Mucosa of descending colon (tissue), 3 donors: ENCODE measurements around the gene SLC25A5. TPM values are rescaled to one million over a fixed set of nuclear protein-coding genes. Genes with fewer than 3 reads are reported as not detected.
A peak's percentile ranks its signal among the peaks of the same experiment; 100 is the strongest.

Experiments used
- ATAC-seq: fragments of 200-7000 bp; cut with Tn5 transposase; one replicate; pipeline ENCODE4 v1.9.1; 2020; ENCODE audit warnings: mild to moderate bottlenecking, moderate library complexity
- DNase-seq, 3 donors: peaks; one replicate each; pipeline ENCODE4 v3.0.0-alpha.2; 2020
- H3K36me3 ChIP-seq: fragments of 200-600 bp; one replicate; pipeline ENCODE4 v1.8.0; 2021; ENCODE audit warnings: low read depth, mild to moderate bottlenecking
- H3K4me1 ChIP-seq: fragments of 200-600 bp; one replicate; pipeline ENCODE4 v1.8.0; 2021; ENCODE audit warnings: low read depth, mild to moderate bottlenecking
- H3K4me3 ChIP-seq: fragments of 200-600 bp; one replicate; pipeline ENCODE4 v1.8.0; 2021; ENCODE audit warnings: mild to moderate bottlenecking
- H3K9me3 ChIP-seq: fragments of 200-600 bp; one replicate; pipeline ENCODE4 v1.8.0; 2021; ENCODE audit warnings: mild to moderate bottlenecking
- intact Hi-C, 2 donors: fragments of 100-400 bp; cut with DNase I in 1 of 2; cut with micrococcal nuclease in 1 of 2; formaldehyde crosslinking; loops; one replicate each; pipeline versions ENCODE4 v1.11.0 to v1.11.1; 2022; cut with DNase I, micrococcal nuclease
- total RNA-seq, 3 donors: library from RNA; stranded (reverse); fragmentation: NEBNext Ultra II Directional in 2 of 3; extraction: Animal tissue kit (Norgen Biotek cat#: 25700) in 2 of 3; gene quantifications; one replicate each; pipeline versions ENCODE4 v1.2.1 to v1.2.4, GENCODE V29; 2021 to 2023
- TF ChIP-seq, protein P1 (sequence below): fragments of 200-600 bp; IDR thresholded peaks from one replicate; pipeline ENCODE4 v1.8.0; 2022; ENCODE audit warnings: antibody characterized with exemption, mild to moderate bottlenecking
- donor health status: DM: no; HTN: no; CAD: no; lungs with moderate emphysema.
- donor health status: DM: no; HTN: no; CAD: no.
- donor health status: DM: no; HTN: yes; CAD: no.

Gene SLC25A5
- total RNA-seq, 3 donors from 2014 or later: 599 to 1,194 (median 1,087) TPM

DNA sequence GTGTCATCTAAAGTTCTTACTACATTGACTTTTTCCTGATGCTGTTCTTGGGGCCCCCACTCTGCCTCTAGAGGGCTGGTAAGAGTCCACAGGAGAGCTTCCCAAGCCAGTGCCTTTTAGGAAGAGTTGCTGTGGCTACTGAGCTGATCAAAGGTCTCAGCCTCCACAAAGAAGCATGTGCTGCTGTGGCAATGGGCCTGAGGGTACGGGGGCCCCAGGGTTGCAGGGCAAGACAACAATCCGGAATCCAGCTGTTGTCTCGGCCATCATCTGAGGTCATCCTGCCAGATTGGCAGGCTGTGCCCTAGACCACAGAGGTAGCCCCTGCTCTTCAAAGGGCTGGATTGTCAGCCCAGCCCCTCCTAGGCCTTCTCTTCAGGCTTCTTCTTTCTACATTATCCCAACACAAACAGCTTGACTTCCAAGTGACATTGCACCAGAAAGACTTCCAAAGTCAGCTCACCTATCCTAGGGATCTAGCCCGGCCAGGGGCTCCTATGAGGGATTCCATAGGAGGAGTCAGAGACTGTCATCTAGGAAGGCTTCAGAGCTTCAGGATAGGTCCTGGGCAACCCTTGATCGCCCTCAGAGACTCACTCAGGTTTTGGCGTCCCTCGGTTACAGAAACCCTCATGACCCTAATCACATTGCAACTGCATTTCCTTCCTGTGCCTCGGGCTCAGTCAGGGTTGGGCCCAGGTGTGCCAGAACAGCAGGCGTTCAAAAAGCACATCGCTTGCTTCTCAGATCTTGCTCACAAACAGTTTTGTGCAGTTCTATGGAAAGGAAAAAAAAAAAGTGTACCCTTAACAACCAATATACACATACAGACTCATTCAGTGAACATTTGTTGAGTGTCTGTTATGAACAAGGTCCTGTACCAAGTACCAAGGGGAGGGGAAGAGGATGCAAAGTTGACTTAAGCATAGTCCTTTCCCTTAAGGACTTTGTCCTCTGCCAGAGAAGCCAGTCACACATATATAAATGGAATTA, 27.8 kb downstream of the SLC25A5 start:
- H3K4me3 ChIP-seq: no peak overlapping the region
- H3K9me3 ChIP-seq: no peaks in the 10 kb centered on the region
- H3K4me1 ChIP-seq: peaks cover 3% of the 10 kb centered on the region
- TF ChIP-seq, protein P1, sequence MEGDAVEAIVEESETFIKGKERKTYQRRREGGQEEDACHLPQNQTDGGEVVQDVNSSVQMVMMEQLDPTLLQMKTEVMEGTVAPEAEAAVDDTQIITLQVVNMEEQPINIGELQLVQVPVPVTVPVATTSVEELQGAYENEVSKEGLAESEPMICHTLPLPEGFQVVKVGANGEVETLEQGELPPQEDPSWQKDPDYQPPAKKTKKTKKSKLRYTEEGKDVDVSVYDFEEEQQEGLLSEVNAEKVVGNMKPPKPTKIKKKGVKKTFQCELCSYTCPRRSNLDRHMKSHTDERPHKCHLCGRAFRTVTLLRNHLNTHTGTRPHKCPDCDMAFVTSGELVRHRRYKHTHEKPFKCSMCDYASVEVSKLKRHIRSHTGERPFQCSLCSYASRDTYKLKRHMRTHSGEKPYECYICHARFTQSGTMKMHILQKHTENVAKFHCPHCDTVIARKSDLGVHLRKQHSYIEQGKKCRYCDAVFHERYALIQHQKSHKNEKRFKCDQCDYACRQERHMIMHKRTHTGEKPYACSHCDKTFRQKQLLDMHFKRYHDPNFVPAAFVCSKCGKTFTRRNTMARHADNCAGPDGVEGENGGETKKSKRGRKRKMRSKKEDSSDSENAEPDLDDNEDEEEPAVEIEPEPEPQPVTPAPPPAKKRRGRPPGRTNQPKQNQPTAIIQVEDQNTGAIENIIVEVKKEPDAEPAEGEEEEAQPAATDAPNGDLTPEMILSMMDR: no peak
- intact Hi-C loops: no loop called here
- ATAC-seq (peak; percentile 64), DNase-seq (no peak)
- no peaks in the 10 kb centered on the region for H3K36me3 ChIP-seq

DNA sequence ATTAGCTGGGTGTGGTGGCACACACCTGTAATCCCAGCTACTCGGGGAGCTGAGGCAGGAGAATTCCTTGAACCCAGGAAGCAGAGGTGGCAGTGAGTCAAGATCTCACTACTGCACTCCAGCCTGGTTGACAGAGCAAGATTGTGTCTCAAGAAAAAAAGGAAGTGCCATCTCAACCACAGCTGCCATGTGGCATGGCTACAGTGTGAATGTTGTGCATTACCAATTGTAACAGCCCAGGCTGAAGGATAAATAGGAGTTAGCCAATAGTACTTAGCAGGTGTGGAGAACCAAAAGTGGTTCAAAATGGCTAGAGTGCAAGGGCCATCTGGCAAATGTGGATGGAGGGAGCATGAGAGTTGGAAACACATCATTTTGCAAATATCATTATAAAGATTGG, 28.9 kb downstream of the SLC25A5 start:
- no peaks in the 10 kb centered on the region for H3K36me3 ChIP-seq
- H3K4me3 ChIP-seq: no peak overlapping the region
- H3K9me3 ChIP-seq: no peaks in the 10 kb centered on the region
- no peak for DNase-seq
- no peak for ATAC-seq
- TF ChIP-seq, protein P1: no peak
- intact Hi-C loops: no loop called here
- peaks cover 3% of the 10 kb centered on the region for H3K4me1 ChIP-seq

DNA sequence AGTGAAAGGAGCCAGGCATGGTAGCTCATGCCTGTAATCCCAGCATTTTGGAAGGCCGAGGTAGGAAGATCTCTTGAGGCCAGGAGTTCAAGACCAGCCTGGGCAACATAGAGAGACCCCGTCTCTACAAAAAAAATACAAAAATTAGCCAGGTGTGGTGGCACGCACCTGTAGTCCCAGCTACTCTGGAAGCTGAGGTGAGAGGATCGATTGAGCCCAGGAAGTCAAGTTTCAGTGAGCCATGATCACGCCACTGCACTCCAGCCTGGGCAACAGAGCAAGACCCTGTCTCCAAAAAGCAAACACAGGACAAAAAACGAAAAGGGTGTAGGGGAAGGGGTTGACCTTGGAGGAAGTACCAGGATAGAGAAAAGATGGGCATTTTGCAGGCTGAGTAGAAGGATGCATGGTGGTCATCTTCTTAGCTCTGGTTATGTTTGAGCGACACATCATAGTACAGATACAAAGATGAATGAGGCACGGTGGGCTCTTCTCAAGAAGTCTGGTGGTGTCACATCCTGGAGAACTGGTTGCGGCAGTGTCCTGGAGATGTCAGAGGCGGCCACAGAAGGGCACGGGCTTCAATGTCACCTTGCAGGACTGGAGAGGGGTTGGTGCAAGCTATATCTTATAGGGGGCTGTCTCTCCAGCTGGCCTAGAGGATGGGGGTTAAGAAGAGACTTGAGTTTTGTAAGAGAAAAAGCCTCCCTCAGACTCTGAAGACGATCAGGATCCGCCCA, 32.0 kb downstream of the SLC25A5 start:
- no peak overlapping the region for H3K4me3 ChIP-seq
- intact Hi-C loops: no loop called here
- peaks cover 3% of the 10 kb centered on the region for H3K4me1 ChIP-seq
- ATAC-seq (no peak), DNase-seq (no peak)
- TF ChIP-seq, protein P1: no peak
- no peaks in the 10 kb centered on the region for H3K36me3 ChIP-seq
- no peaks in the 10 kb centered on the region for H3K9me3 ChIP-seq

DNA sequence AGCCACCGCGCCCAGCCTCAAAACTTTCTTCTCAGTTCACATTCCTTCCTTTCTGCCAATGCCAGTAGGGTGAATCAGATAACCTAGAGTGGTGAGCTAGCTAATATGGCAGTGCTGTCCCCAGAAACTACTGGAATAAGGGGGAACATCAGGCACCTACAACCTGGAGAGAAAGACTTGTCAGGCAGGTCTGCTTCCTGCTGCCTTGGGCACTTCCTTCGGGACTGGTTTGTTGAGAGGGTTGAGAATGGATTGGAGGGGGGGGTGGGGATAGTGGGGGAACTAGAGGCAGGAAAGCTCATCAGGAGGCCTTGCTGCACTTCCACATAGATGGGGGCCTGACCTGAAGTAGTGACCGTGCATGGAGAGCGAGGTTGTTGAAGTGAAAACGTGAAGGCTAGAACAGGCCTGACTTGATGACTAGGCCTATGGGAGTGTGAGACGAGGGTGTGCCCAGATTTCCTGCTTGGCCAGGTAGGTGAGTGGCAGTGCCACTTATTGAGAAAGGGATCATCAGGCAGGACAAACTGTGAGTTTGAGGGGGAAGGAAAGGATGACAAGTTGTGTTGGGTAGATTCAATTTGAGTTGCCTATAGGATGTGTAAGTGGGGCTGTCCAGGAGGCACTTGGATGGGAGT, 33.4 kb downstream of the SLC25A5 start:
- intact Hi-C loops: no loop called here
- H3K36me3 ChIP-seq: no peaks in the 10 kb centered on the region
- DNase-seq (no peak), ATAC-seq (peak; percentile 47)
- H3K4me1 ChIP-seq: no peaks in the 10 kb centered on the region
- TF ChIP-seq, protein P1: no peak
- no peak overlapping the region for H3K4me3 ChIP-seq
- H3K9me3 ChIP-seq: no peaks in the 10 kb centered on the region

DNA sequence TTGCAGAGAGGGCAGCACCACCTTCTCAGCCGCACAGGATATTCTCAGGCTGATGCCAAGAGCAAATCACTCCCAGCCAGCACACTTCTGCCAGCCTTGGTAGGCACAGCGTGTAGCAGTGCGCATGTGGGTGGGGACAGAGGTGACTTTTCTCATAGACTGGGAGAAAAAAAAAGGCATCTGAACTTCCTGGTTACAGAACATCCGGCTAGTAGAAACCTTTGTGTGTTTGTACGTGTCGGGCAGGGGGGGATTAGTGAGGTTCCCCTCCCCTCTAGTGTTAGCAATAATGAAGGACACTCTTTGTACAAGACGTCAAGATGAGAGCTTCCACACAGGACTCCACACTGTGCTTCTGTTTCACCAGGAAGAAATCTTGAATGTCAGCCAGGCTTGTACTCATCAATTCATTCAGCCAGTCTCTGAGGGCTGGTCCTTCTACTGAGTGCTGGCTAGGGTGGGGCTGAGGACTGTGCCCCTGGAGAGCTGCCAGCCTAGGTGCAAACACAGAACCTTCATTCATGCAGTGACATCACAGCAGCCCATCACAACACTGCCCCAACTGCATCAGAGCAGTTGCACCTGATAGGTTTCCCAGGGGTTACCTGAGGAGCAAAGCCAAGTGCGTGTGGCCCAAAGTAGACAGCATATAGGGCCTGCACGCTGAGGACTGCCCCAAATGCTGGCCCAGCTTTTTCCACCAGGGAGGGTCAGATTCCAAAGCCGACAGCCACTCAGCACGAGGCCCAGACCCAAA, 34.7 kb downstream of the SLC25A5 start:
- TF ChIP-seq, protein P1: no peak
- intact Hi-C loops: no loop called here
- H3K36me3 ChIP-seq: no peaks in the 10 kb centered on the region
- DNase-seq: peak; percentile 79 to 84 (median 82)
- no peaks in the 10 kb centered on the region for H3K9me3 ChIP-seq
- ATAC-seq: peak; percentile 81
- no peaks in the 10 kb centered on the region for H3K4me1 ChIP-seq
- no peak overlapping the region for H3K4me3 ChIP-seq
